Measurements from ENCODE around the gene ZNF407.
A peak's percentile ranks its signal among the peaks of the same experiment; 100 is the strongest.
"Not testable (repeated sequence)": the region's sequence is repeated elsewhere in the genome, so short reads cannot be mapped to it uniquely, and the experiment has no call there.

ZNF407 gene

DNA sequence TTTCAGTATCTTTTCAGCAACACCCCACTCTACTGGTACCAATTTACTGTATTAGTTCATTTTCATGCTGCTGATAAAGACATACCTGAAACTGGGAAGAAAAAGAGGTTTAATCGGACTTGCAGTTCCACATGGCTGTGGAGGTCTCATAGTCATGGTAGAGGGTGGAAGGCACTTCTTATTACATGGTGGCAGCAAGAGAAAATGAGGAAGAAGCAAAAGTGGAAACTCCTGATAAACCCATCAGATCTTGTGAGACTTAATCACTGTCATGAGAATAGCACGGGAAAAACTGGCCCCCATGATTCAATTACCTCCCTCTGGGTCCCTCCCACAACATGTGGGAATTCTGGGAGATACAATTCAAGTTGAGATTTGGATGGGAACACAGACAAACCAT is 374.1 kb downstream of the ZNF407 start:
- DNase-seq (ENCODE audit: low spot score): not testable (repeated sequence)

DNA sequence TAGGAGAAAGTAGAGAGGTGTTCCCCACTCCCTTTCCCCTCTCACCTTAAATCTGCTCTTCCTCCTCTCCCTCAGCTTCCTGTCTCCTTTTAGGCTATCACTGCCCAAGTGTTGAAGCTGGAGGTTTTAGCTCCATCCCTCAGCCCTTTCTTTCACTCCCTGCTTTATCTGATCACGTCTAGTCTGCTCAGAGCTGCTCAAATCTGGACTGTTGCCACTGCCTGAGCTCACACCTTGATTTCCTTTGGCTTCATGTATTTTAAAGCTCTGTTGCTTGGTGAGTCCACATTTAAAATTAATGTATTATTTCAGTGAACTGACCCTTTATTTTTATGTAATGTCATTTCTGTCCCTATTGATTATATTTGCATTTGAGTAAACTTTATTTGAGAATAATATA is 374.7 kb downstream of the ZNF407 start:
- DNase-seq (ENCODE audit: low spot score): no peak

DNA sequence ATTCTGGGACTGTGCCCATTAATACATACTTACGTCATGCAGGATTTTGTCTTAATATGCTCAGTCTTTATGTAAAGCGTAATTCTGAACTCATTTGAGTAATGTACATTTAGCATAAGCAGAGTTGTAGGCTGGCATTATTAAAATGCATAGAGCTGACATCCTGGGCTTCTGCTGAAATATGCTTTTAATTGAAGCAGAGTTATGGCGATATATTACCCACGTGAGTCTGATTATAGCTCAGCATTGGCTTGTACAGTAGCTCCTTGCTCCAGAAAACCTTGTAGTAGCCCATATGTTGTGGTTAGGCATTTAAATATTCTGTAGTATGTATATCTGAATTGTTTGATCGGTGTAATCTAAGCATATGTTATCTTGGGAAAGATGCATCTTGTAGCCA is 377.3 kb downstream of the ZNF407 start:
- DNase-seq (ENCODE audit: low spot score): no peak

DNA sequence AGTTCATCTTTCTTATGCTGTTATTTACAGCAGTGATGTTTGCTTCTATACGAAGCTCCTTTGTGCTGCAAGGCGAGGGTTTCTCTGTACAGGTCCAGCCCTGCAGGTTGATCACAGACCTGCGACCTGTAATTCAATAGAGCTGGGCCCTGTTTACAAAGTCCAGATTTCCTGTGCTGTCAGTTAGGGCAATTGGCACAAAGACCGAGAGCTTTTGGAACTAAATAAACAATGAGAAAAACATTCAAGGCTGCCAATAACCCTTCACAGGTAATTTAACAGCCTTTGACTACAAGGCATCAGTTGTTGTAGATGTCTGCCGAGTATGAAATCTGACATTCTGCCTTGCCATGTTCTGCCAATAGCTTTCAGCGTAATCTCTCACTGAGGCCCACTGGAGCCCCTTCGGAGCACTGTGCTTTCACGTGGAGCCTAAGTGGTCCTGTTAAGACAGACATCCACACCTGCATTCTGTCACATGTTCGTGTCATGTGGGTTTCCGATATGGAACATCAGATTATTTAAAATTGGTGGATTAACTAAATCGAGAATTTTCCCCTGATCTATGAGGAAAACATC is 378.8 kb downstream of the ZNF407 start:
- DNase-seq (ENCODE audit: low spot score): no peak

DNA sequence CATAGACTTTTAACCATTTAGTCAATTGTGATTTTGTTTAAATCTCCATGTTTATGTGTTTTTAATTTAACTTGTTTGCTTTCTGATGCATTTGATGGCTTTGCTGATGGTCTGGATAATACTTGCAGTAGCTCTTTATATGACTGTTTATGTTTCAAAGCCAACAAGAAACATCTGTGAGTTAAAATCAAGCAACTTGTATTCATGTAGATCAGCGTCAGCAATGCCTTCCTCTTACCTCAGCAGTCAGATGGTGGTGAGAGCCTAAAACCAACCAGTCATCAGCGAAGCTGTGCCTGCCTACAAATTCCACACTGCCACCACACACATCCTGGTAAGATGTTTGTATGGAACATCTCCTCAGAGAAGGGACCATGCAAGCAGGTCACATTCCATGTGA is 379.4 kb downstream of the ZNF407 start:
- no peak for DNase-seq (ENCODE audit: low spot score)

DNA sequence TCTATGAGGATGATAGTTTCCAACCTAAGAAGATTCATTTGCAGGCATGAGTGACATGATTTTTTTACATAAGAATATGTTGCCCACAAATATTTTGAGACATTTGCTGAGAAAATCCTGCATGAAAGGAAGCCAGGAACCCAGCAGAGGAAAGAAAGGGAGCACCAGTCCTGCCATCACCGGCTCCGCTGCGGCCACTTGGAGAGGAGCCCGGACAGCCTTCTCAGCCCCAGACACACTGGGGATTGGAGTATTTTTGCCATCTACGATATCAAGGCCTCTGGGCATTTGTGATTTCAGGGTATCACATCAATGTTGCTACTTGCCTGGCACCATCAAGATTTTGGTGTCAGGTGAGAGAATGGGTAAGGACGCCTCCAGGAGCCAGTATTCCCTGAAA is 383.0 kb downstream of the ZNF407 start:
- no peak for DNase-seq (ENCODE audit: low spot score)

DNA sequence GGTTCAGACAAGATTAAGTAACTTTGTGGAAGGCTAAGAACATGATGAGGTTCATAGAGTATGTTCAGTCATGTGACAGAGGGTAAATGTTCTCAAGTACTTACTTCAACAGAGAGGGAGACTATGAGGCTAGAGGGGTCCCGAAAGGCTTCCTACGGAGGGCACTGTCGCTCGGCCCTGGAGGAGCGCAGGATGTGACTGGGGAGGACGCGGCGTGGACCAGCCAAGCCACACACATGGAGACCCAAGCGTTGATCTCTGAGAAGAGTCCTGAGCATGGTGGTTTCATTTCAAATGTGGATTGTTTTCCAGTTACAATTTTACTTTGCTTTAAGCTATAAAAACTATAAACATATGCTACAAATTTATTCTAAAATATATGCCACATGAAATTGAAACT is 383.8 kb downstream of the ZNF407 start:
- DNase-seq (ENCODE audit: low spot score): no peak

DNA sequence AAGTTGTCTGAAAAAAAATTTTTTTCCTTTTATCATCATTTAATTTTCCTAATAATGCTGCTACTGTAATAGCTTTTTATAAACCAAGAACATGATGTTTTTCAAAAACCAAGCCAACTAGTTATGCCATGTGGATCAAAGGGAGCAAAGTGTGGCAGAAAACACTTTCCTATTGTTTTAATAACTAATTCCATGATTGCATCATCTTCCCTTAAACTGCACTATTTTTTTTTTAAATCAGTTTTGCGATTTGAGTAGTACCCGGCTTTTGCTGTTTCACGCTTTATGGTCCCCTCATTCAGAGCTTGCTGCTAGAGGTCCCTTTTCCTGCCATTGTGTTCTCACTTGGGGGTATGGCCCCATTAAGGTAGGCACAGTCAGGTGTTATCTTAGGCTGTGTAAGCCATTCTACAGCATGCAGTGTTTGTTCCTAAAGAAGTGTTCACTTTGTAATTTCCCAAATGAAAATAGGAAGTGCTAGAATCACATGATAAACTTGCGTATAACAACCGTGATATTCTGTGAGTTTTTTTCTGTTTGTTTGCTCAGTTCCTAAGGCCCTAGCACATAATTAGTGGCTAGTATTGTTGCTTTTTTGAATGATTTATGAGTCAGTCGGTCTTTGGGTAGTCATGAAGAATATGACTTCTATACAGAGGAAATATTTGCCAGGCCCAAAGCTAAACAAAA is 385.4 kb downstream of the ZNF407 start:
- DNase-seq (ENCODE audit: low spot score): no peak

DNA sequence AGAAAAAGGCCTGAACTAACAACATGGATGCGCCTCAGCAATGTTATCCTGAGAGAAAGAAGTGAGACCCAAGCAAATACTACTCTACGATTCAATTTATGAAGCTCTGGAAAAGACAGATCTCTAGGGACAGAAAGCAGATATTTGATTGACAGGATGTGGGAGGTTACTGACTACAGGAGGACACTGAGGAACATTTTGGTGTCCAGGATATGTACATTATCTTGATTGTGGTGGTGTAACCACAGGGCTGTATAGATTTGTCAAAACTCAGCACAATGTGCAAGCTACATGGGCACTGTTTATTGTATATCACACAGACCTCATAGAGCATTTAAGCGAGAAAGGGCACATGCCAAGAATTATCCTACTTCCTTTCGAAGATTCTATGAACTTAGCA is 391.5 kb downstream of the ZNF407 start:
- DNase-seq (ENCODE audit: low spot score): no peak

DNA sequence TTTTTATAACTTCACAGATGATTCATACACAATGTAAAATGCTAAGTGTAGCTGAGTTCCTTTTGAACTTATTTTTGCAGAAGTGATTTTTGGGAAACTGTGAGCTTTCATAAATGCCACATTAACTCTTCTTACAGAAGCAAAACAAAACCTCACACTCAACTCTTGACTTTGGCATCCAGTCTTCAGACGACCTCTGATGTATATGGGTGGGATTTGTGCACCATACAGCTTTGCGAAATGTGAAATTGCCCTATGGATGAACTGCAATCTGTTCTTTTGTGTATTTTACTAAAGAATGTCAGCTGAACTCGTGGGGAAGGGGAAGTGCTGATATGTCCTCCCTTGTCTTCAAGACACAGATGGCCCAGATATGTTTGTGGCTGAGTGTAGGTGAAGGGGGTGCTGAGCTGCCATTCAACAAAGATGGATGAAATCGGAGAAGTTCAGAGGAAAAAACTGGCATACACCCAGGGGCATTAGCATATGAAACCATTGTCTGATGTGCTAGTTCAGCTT is 393.0 kb downstream of the ZNF407 start:
- DNase-seq (ENCODE audit: low spot score): no peak

DNA sequence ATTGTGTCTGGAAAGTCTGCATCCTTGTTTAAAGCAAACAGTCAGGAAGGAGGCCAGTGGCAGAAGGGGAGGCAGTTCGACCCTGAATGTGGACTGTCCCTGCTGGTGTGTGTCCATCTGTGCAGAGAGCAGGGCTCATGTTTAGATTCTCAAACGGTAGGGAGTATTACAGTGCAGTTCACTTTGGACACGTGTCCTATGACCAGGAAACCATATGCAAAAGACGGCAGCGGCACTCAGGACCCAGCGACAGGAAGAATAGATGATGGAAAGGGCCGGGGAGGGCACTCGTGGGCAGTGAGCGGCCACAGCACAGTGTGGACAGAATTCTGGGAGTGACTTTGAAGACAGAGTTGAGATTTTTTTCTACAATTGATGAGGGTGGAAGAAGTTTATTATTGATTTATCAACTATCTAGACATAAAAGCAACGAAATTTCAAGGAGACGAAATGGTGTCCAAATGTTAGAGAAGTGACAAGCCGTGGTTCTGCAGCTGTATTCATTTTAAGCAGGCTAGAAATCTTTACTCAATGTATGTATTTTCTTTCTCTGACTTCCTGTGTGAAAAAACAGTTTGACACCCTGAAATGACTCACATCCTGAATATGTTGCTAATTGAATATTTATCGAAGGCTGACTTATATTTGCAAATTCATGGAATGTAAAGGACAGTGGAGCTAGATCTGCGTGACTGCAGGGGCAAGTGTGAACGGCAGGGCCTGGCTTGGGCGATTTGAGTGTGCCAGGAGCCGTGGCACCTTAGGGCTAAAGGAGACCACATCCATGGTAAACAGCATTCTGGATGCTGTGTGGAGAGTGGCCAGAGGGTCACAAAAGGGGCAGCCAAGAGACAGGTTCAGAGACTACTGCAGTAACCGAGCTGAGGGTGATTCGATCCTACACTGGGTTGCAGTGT is 397.1 kb downstream of the ZNF407 start:
- no peak for DNase-seq (ENCODE audit: low spot score)

DNA sequence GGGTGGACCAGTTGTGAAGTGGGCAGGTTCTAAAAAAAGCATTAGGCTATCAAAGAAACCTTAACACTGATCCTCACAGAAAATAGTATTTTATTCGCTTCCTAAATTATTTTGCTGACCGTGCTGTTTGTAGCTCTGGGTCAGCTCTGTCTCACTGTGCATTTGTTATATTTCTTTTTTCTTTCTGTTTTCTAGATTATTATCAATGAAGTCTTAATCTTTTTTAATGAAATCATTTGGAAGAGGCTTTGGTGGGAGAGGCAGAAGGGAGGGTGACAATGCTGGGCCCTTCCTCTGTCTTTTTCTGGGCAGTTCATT is 397.7 kb downstream of the ZNF407 start:
- no peak for DNase-seq (ENCODE audit: low spot score)

DNA sequence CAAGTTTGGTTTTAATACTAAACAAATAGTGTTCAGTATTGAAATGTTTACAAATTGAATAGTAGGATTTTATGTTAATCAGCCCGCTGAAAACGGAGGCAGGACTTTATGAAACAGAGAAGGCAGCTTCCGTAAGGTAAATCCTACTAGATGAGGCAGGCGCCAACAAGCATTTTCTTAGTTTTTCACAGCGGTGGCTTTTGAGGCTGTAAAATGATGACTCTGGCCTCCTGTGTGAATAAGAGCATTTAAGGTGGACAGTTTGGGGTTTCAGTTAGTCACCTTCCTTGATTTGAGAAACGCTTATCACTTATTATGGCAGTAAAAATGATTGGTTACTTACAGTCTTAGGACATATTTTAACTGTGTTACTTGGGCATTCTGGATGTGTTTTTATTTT is 398.4 kb downstream of the ZNF407 start:
- no peak for DNase-seq (ENCODE audit: low spot score)

DNA sequence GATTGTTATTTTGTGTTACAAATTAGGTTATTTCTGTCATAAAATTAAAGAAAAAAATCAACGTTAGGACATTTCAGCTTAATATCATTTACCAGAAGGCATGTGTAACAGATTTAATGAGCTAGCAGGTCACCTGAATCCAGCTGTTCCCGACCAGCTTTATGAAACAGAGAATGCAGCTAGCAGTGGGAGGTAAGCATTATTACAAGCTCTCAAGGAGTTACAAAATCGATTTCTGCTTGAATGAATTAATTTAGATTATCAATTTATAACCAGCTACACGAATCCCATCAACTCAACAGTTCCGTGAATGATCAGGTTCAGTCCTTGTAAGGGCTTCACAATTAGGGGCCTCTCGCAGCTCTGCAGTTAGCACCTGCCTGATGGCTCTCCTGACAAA is 399.3 kb downstream of the ZNF407 start:
- no peak for DNase-seq (ENCODE audit: low spot score)

DNA sequence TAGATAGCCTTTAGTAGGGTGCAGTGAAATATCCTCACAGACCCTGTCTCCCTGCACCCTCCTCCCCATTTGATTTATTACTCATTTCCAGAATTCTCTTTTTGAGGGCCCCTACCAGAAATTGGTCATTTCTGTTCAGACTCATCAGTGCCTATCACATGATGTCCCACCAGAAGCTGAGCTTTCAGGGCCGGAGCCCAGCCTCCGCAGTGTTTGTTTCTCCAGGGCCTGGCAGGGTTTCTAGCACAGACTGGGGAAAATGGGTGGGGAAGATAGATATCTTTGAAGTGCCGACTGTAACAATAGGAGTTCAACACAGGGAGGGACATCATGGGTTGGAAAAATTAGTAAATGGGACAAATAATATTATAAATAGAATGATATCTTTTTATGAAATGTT is 403.2 kb downstream of the ZNF407 start:
- no peak for DNase-seq (ENCODE audit: low spot score)

DNA sequence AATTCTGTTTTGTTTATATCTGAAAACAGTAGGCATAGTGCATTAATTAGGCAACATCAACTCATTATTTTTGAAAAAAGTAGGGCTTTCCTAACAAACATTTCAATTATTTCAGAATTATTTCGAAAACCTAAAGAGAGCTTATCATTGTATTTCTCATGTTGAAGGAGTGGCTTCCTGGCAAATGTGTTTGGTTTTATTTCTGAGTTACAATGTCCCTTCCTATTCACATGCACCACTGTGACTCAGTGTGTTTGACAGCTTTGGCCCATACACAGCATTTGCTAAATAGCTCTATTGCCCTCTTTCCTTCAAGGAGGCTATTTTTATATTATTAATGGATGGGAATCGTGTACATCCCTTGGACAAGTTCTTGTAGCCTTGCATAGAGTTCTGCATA is 405.4 kb downstream of the ZNF407 start:
- DNase-seq (ENCODE audit: low spot score): peak; percentile 27

DNA sequence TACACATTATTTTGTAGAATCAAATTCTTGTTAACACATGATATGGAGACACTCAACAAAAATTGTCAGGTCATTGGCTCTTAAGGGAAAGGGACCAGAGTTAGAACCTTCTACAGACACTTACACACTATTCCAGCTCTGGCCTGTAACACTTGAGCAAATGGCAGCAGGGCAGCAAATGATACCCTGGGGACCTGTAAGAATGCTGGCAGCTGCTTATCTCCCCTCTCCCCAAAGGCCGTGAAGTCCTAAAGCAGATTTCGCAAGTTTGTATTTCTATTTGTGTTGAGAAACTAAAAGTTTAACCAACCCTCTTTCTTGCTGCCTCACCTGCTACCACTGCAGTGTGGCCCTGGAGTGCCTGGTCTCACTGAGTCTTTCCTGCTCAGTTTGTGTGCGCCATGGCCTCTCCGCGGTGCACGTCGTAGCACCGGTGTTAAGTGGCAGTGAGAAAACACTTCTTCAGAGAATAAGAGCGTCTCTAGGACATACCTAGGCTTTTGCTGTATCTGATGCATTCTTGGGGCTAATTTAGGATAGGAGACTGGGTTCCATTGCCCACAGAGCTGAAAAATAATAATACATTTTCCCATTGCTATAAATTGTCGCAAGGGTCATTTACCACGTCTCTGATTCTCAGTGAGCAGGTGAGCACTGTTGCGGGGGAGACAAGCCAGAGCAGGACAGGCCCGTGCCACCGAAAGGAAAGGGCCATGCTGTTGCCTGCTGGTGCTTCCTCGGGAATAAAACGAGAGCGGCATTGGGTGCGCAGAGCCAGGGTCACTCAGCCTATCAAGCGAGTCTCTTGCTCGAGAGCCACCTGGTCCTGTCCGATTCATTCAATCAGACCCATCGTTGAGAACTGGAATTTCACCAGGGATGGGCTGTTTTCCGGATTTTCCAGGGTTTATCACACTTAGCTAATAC is 406.4 kb downstream of the ZNF407 start:
- DNase-seq (ENCODE audit: low spot score): no peak

DNA sequence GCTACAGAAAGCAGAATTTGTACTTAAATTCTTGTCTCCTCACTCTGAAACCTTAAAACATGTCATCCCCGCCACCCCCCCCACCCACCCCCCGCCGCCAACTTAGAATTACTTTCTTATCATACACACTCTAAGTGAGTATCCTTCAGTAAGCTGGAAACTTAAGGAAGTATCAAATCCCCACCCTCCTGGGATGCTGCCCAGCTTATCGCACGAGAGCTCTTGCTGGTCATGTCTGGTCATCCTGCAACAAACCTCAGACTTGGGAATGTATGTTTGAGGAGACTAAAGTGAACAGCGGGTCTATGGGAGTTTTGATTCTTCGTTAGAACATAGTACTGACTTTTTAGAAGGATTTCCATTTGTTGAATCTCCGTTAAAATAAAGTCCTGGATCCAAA is 408.0 kb downstream of the ZNF407 start:
- peak; percentile 19 for DNase-seq (ENCODE audit: low spot score)

DNA sequence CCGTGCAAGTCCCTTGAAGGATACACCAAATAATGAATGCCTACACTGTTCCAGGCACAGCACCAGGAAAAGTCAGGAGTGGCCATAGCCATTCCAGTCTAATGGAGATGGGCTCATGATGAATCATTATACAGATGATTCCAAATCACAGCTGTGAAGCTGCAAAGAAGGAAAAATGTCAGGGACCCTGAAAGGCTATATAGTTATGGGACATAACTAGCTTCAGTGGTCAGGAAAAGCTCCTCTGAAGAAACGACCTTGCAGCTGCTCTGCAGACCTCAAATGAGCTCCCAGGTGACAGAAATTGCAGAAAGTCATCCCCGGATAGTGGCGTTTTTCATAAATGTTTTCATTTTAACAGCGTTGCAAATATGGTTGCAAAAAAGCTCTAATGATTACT is 410.5 kb downstream of the ZNF407 start:
- no peak for DNase-seq (ENCODE audit: low spot score)

DNA sequence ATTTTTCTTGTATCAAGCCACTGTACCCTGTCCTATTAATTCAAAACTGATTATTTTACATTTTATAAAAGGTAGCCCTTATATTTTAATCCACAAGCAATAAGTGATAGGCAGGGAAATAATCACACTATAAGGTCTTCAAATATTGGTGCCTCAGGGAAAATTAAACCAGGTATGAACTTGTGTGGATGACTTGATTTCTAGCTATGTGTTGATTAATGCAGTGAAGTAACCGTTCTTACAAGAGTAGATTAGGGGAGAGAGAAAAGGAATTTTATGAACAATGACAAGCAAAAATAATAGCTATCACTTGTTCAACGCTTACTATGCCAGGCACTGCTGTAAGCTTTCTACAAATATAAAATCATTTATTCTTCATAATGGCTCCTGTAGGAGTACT is 411.6 kb downstream of the ZNF407 start:
- DNase-seq (ENCODE audit: low spot score): no peak

DNA sequence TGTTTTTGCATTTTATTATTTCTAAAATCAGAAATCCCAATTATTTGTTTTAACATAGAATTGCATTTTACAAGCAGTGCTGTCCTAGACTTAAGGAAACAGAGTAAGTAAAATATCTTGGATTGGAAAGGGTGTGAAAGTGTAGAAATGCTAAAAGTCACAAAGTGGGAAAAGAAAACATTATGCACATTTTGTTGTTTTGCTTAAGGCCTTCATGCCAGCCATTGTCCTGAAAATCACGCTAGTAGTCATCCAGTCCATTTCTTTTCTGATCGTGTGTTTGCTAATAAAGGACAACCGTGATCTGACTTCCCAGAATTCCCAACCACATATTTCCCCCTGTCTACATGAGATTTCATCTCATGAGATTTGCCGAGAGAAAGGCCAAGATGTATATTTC is 412.2 kb downstream of the ZNF407 start:
- DNase-seq (ENCODE audit: low spot score): no peak

DNA sequence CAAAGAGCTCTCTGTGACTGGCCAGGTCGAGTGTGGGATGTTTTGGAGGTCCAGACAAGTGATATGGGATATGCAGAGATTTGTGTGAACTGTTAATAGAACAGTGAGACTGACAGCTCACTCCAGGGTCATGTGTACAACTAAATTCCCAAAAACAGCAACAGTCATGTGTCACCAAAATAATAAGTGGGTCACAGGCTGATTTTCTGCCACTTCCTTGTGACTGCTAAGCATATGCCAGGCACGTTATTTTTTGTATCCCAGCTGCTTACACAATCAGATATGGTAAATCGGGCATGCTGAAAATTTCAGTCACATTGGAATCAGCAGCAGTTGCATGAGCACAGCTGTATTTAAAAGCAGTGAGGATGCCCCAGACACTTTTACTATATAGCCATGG is 412.6 kb downstream of the ZNF407 start:
- no peak for DNase-seq (ENCODE audit: low spot score)

Measured in AG20443 (cell line).